ENCODE measurements around the gene THSD4. TPM values are rescaled to one million over a fixed set of nuclear protein-coding genes. Genes with fewer than 3 reads are reported as not detected.

The THSD4 gene
- total and polyA plus RNA-seq, 2 of the 4 experiments (the other 2 are of a cell fraction), result 25.5 to 31.1 TPM

DNA sequence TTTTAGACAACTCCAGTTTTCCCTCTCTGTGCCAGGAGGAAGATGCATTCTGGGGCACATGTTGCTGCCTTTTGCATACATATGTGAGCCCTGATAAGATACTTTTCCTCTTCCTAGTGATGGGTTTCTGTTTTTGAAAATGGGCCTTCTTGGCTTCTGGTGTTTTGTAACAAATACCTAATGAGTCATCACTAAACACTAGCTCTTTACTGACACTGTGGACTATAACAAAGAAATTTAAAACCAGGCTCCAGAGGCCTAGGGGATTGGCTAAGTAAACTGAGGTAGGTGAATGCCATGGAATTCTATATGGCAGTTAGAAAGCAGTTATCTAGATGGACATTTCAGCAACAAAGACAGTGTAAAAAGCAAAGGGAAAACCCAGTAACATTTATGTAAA lies 601.7 kb downstream of the THSD4 start:
- no peaks in the 10 kb centered on the region for H3K36me3 ChIP-seq (ENCODE audit: control insufficient read depth, insufficient read depth, low read length)
- no peak overlapping the region for H2AK5ac ChIP-seq (ENCODE audit: low read depth, low read length)
- peaks cover 3 to 4% of the 10 kb centered on the region in 2 experiments; a peak in 1 of 4 replicates for H3K79me1 ChIP-seq (ENCODE audit: low read depth in 1 of 2, low read length in 2 of 2)
- peak overlapping the region; percentile 37 for H2BK5ac ChIP-seq (ENCODE audit: low read depth, low read length, poor library complexity, severe bottlenecking)
- 0 out of 2 replicates have a peak, but pooled peaks cover 3% of the 10 kb centered on the region for H4K20me1 ChIP-seq (ENCODE audit: insufficient read depth, low read length)
- peaks cover 13% of the 10 kb centered on the region for H3K9me1 ChIP-seq (ENCODE audit: insufficient read depth, low read length)
- dilution Hi-C loops (cut with HindIII; ENCODE audit: low sequenced_read_pairs, unreplicated experiment), result no loop called here
- H3K9me3 ChIP-seq (ENCODE audit: control insufficient read depth, insufficient read depth, low read length), result no peaks in the 10 kb centered on the region
- H2AFZ ChIP-seq (replicated peaks; ENCODE audit: low read length, poor library complexity), result no peak overlapping the region
- H3K23ac ChIP-seq (ENCODE audit: low read depth, low read length), result no peak overlapping the region
- H4K91ac ChIP-seq (ENCODE audit: insufficient read depth, low read depth, low read length), result 0 out of 2 replicates have a peak overlapping the region, but pooled peaks have one; percentile 3
- H3K4me1 ChIP-seq (ENCODE audit: control insufficient read depth, insufficient read depth, low read length), result peaks cover 13% of the 10 kb centered on the region
- ChIA-PET CTCF (no interaction called here), POLR2A (ENCODE audit: unreplicated experiment) (no interaction called here)
- H3K18ac ChIP-seq (ENCODE audit: low read depth, low read length), result peak overlapping the region; percentile 71
- DNase-seq (peak; percentile 73), ATAC-seq (ENCODE audit: low read depth) (peak; percentile 90)
- H2BK20ac ChIP-seq (ENCODE audit: low read depth, low read length), result 0 out of 2 replicates have a peak overlapping the region, but pooled peaks have one; percentile 17
- peak overlapping the region in 1 of 2 experiments; percentile 34; a peak in 2 of 4 replicates for H4K8ac ChIP-seq (ENCODE audit: low read depth in 2 of 2, low read length in 2 of 2)
- 0 out of 3 replicates have a peak overlapping the region, but pooled peaks have one; percentile 6 for H2BK15ac ChIP-seq (ENCODE audit: low read depth, low read length)
- BruUV-seq (replicated peaks), result no TSS peak
- H3K27ac ChIP-seq (ENCODE audit: insufficient read depth, low read length), result peak overlapping the region; percentile 54; the same call in 1 of the 2 replicates
- H3K4me2 ChIP-seq (ENCODE audit: low read depth, low read length), result peak overlapping the region; percentile 32; the same call in 1 of the 2 replicates
- in situ Hi-C loops (cut with MboI; ENCODE audit: low sequenced_read_pairs), result no loop called here
- no peaks in the 10 kb centered on the region for H3K27me3 ChIP-seq (ENCODE audit: control insufficient read depth, insufficient read depth, low read length)
- intact Hi-C loops (cut with micrococcal nuclease), result no loop called here
- H3K56ac ChIP-seq (ENCODE audit: extremely low read depth, insufficient read depth, low read length), result no peak overlapping the region; the same call in 1 of the 2 replicates
- no peak overlapping the region; the same call in 1 of the 2 replicates for H3K4ac ChIP-seq (ENCODE audit: low read depth, low read length)
- no peak overlapping the region; the same call in 1 of the 2 replicates for H4K5ac ChIP-seq (ENCODE audit: low read depth, low read length)
- H2AK9ac ChIP-seq (replicated peaks; ENCODE audit: low read depth, low read length, poor library complexity), result no peak overlapping the region
- H3K4me3 ChIP-seq (ENCODE audit: insufficient read depth, low read depth, low read length), result no peak overlapping the region
- TF ChIP-seq FOS (IDR thresholded peaks at IDR 0.05; ENCODE audit: low read depth, low read length), result peak; percentile 69; the same call in 1 of the 2 replicates
- 0 out of 2 replicates have a peak, but pooled peaks have one; percentile 24 for TF ChIP-seq CEBPB (IDR thresholded peaks at IDR 0.05; ENCODE audit: low read depth, low read length)
- TF ChIP-seq CHD1 (IDR thresholded peaks at IDR 0.05; ENCODE audit: low read depth, low read length), result no peak
- H3K9ac ChIP-seq (ENCODE audit: low read depth, low read length), result no peak overlapping the region
- H3K14ac ChIP-seq (replicated peaks; ENCODE audit: low read depth, low read length), result peak overlapping the region; percentile 77; the same call in 1 of the 2 replicates
- peak overlapping the region; percentile 3; the same call in 1 of the 2 replicates for H2BK120ac ChIP-seq (ENCODE audit: low read depth, low read length)

Measured in IMR-90 (cell line).